Prostate gland (tissue), 2 donors: Measurements from ENCODE around the gene PRR5L. TPM values are rescaled to one million over a fixed set of nuclear protein-coding genes. Genes with fewer than 3 reads are reported as not detected.

Source experiments
- DNase-seq: peaks from one replicate; pipeline ENCODE4 v3.0.0-alpha.2; 2019; ENCODE audit warnings: low spot score
- H3K27ac ChIP-seq, 2 donors: fragments of 200-600 bp; sonication (generic); 2 replicates each; pipeline ENCODE4 v1.5.1; 2017 to 2019
- H3K27me3 ChIP-seq: fragments of 200-600 bp; sonication (generic); replicated peaks from 2 replicates; pipeline ENCODE4 v1.5.1; 2019; ENCODE audit not compliant: insufficient read depth
- H3K36me3 ChIP-seq, 2 donors: fragments of 200-600 bp; sonication (generic); 1 replicate in 1 of 2; 2 replicates in 1 of 2; pipeline versions ENCODE4 v1.5.1 to v1.8.1; 2017 to 2019
- H3K4me1 ChIP-seq: fragments of 200-600 bp; sonication (generic); replicated peaks from 2 replicates; pipeline ENCODE4 v1.5.1; 2019
- H3K4me3 ChIP-seq, 2 donors: fragments of 200-600 bp; sonication (generic); 2 replicates each; pipeline ENCODE4 v1.5.1; 2017 to 2019
- H3K9me3 ChIP-seq: fragments of 200-600 bp; sonication (generic); 2 replicates; pipeline ENCODE4 v1.5.1; 2017
- POLR2A ChIP-seq: fragments of 450-650 bp; IDR thresholded peaks from one replicate; pipeline ENCODE4 v1.6.1; 2016; ENCODE audit warnings: antibody characterized with exemption, mild to moderate bottlenecking
- POLR2AphosphoS5 ChIP-seq: sonication (generic); formaldehyde crosslinking; IDR thresholded peaks from one replicate; pipeline ENCODE4 v1.6.1; 2017; ENCODE audit warnings: antibody characterized with exemption
- WGBS: methylation state at CpG from one replicate; pipeline ENCODE4 v1.1.5; 2018; 5-methylcytosine and 5-hydroxymethylcytosine counted together
- intact Hi-C: fragments of 100-400 bp; cut with DNase I; formaldehyde crosslinking; loops from one replicate; pipeline ENCODE4 v1.14.2; 2022
- total RNA-seq, 2 donors: library from RNA; depleted of rRNA; stranded (reverse); fragments of >200 nt; gene quantifications; one replicate each; pipeline ENCODE4 v1.1.0, GENCODE V29; 2016
- TF ChIP-seq, protein P1 (sequence below), 4 experiments: fragments of 200-600 bp in 2 of 4; fragments of 450-650 bp in 2 of 4; sonication (generic) in 2 of 4; IDR thresholded peaks; 1 replicate in 3 of 4; 2 replicates in 1 of 4; pipeline ENCODE4 v1.5.1; 2016 to 2019; ENCODE audit warnings: antibody characterized with exemption in 4 of 4, mild to moderate bottlenecking in 2 of 4, moderate library complexity in 2 of 4

The PRR5L gene
- total RNA-seq, 2 donors from 2014 or later: 4.0 to 10.1 TPM

DNA sequence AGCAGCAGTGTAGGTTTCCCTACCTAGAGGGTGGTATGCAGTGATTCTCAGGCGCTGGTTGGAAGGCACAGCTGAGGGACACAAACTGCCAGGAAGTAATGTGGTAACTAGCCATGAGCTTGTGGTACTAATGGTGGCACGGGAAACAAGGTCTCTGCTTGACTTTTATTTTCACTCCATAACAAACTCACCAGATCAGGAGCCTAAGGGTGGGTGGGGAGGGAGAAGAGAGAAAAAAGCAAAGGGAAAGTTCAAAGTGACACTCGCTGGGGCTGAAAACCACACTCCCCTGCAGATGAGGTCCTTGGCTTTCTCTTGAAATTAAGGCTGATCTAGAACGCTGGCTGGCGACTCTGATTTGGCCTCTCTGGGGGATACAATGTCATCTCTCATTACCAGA is 192.0 kb downstream of the PRR5L start:
- Histone ChIP-seq H3K27me3 (no peaks in the 10 kb centered on the region), H3K4me1 (no peaks in the 10 kb centered on the region), H3K36me3 (no peaks in the 10 kb centered on the region), H3K4me3 (no peak overlapping the region), H3K27ac (no peak overlapping the region), H3K9me3 (no peaks in the 10 kb centered on the region)
- no peak for DNase-seq
- WGBS: 85% methylated on average over 5 of the region's 5 CpGs
- TF ChIP-seq POLR2AphosphoS5 (no peak), POLR2A (no peak)
- TF ChIP-seq, protein P1, sequence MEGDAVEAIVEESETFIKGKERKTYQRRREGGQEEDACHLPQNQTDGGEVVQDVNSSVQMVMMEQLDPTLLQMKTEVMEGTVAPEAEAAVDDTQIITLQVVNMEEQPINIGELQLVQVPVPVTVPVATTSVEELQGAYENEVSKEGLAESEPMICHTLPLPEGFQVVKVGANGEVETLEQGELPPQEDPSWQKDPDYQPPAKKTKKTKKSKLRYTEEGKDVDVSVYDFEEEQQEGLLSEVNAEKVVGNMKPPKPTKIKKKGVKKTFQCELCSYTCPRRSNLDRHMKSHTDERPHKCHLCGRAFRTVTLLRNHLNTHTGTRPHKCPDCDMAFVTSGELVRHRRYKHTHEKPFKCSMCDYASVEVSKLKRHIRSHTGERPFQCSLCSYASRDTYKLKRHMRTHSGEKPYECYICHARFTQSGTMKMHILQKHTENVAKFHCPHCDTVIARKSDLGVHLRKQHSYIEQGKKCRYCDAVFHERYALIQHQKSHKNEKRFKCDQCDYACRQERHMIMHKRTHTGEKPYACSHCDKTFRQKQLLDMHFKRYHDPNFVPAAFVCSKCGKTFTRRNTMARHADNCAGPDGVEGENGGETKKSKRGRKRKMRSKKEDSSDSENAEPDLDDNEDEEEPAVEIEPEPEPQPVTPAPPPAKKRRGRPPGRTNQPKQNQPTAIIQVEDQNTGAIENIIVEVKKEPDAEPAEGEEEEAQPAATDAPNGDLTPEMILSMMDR (IDR thresholded peaks at IDR 0.05): no peak
- intact Hi-C loops: loop anchor here (10.0 kb wide), 1 partner anchor 873 kb away; the partner anchor contains the start of gene FJX1

GRCh38 chr11:36490026-36490806 is 194.1 kb downstream of the PRR5L start:
- Histone ChIP-seq H3K4me1 (no peaks in the 10 kb centered on the region), H3K9me3 (no peaks in the 10 kb centered on the region), H3K27me3 (no peaks in the 10 kb centered on the region), H3K36me3 (no peaks in the 10 kb centered on the region), H3K27ac (no peak overlapping the region), H3K4me3 (no peak overlapping the region)
- intact Hi-C loops: no loop called here
- WGBS: 88% methylated on average over 16 of the region's 16 CpGs
- TF ChIP-seq, protein P1 (IDR thresholded peaks at IDR 0.05): no peak
- TF ChIP-seq POLR2A: no peak
- no peak for TF ChIP-seq POLR2AphosphoS5
- DNase-seq: no peak

GRCh38 chr11:36492724-36493304 is 196.7 kb downstream of the PRR5L start:
- no peaks in the 10 kb centered on the region for H3K9me3 ChIP-seq
- intact Hi-C loops: no loop called here
- peaks cover 0 to 3% of the 10 kb centered on the region in 2 donors for H3K36me3 ChIP-seq
- H3K4me3 ChIP-seq: no peak overlapping the region
- no peaks in the 10 kb centered on the region for H3K27me3 ChIP-seq
- DNase-seq: no peak
- H3K4me1 ChIP-seq: no peaks in the 10 kb centered on the region
- H3K27ac ChIP-seq: no peak overlapping the region
- TF ChIP-seq POLR2A: no peak
- TF ChIP-seq, protein P1 (IDR thresholded peaks at IDR 0.05): peak; percentile 53 to 62 (median 54)

DNA sequence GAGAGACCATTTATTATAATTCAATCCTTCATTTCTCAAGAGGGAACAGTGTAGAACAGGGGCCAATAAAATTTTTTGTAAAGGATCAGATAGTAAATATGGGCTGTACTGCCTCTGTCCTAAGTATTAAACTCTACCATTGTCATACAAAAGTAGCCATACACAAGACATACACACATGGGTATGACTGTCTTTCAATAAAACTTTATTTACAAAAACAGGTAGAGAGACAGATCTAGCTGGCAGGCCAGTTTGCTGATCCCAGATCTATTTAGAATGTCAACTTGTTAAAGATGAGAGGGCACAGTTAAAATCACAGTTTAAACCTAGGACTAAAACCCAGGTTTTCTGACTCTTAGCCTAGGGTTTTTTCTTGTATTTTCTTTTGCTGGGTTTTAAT is 197.2 kb downstream of the PRR5L start:
- Histone ChIP-seq H3K36me3 (peaks cover 0 to 3% of the 10 kb centered on the region in 2 donors), H3K4me3 (no peak overlapping the region), H3K9me3 (no peaks in the 10 kb centered on the region), H3K4me1 (no peaks in the 10 kb centered on the region), H3K27ac (no peak overlapping the region), H3K27me3 (no peaks in the 10 kb centered on the region)
- intact Hi-C loops: no loop called here
- no peak for TF ChIP-seq POLR2A
- no peak for TF ChIP-seq POLR2AphosphoS5
- TF ChIP-seq, protein P1 (IDR thresholded peaks at IDR 0.05): no peak
- DNase-seq: no peak

- H3K4me3 ChIP-seq: no peak overlapping the region
- H3K9me3 ChIP-seq: no peaks in the 10 kb centered on the region
- H3K36me3 ChIP-seq: peaks cover 0 to 3% of the 10 kb centered on the region in 2 donors
- intact Hi-C loops: no loop called here
- DNase-seq: no peak
- H3K27me3 ChIP-seq: no peaks in the 10 kb centered on the region
- TF ChIP-seq POLR2AphosphoS5 (no peak), POLR2A (no peak)
- TF ChIP-seq, protein P1 (IDR thresholded peaks at IDR 0.05): no peak
- no peak overlapping the region for H3K27ac ChIP-seq
- no peaks in the 10 kb centered on the region for H3K4me1 ChIP-seq
- WGBS: 93% methylated on average over 1 of the region's 1 CpG
Observed at GRCh38 chr11:36498721-36499120, 202.6 kb downstream of the PRR5L start.
